Measurements from ENCODE around the gene PIM3.

The PIM3 gene

DNA sequence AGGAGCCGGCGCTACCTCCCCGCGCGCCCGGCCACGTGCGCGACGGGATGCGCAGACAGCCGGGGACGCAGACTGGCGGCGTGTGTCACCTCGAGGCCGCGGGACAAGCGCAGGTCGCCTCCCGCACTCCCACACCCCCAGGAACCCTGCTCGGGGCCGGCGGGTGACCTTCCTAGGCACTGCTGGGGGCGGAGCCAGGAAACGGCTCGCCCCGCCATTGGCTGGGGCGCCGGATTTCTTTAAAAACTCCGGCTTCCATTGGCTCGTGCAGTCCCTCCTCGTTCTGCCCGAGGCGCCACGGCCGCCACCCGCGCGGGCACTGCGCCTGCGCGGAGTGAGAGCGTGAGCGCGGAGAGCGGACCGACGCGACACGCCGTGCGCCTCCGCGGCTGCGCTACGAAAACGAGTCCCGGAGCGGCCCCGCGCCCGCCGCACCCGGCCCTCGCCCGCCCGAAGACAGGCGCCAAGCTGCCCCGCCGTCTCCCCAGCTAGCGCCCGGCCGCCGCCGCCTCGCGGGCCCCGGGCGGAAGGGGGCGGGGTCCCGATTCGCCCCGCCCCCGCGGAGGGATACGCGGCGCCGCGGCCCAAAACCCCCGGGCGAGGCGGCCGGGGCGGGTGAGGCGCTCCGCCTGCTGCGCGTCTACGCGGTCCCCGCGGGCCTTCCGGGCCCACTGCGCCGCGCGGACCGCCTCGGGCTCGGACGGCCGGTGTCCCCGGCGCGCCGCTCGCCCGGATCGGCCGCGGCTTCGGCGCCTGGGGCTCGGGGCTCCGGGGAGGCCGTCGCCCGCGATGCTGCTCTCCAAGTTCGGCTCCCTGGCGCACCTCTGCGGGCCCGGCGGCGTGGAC, at the start of gene PIM3:
Gene PIM3 (plus strand): TSS at position 614 of the 846 bp plus-strand sequence. CDS start 176 bp downstream, at position 790.
- DNase-seq (ENCODE audit: low spot score), result peak; percentile 95

DNA sequence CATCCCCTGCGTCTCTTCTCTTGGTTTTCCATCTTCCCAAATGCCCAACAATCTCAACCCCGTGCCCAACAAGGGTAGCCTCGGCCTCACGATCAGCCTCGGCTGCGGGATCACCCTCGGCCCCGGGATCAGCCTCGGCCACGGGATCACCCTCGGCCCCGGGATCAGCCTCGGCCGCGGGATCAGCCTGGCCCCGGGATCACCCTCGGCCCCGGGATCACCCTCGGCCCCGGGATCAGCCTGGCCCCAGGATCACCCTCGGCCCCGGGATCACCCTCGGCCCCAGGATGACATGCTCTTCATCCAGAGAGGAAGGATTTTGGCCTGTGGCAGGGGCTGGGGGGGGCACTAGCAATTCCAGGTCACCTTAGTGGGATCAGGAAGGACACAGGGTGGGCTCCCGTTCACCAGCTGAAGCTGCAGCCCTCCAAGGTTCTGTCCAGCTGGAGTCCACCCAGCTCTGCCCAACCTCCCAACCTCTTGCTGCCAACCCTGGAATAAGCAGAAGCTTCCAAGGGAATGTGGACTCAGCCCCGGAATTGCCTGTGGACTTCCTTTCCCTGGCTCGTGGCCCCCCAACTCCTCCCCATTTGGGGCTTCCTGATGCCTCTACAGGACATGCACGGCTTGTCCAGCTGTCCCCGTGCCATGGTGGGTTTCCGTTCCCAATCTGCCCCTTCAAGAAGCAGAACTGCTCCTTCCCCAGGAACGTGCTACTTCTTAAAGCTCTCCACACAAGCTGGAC, 48.5 kb upstream of the PIM3 start:
- DNase-seq (ENCODE audit: low spot score), result no peak

DNA sequence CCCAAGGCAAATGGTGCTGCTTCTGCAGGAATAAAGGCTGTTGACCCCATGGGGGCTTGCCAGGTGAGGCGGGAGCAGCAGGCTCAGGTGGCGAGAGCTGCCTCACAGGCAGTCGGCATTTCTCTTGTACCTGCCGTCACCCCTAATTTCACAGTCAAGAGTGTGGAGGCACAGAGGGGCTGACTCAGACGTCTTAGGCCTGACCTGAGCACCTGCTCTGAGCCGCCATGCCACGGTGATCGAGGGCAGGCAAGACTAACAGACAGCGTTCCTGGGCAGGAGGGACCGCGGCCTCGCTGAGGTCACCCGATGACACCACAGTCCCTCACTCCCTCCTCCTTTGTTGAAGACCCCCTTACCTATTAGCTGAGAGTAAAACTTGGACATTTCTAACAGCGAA, 47.5 kb upstream of the PIM3 start:
- DNase-seq (ENCODE audit: low spot score), result no peak

- DNase-seq (ENCODE audit: low spot score), result no peak
These were observed 47.1 kb upstream of the PIM3 start for GRCh38 chr22:49913446-49913845.

- no peak for DNase-seq (ENCODE audit: low spot score)
These were observed 46.3 kb upstream of the PIM3 start for GRCh38 chr22:49914256-49914655.

GRCh38 chr22:49915610-49916009, 45.0 kb upstream of the PIM3 start:
- no peak for DNase-seq (ENCODE audit: low spot score)

DNA sequence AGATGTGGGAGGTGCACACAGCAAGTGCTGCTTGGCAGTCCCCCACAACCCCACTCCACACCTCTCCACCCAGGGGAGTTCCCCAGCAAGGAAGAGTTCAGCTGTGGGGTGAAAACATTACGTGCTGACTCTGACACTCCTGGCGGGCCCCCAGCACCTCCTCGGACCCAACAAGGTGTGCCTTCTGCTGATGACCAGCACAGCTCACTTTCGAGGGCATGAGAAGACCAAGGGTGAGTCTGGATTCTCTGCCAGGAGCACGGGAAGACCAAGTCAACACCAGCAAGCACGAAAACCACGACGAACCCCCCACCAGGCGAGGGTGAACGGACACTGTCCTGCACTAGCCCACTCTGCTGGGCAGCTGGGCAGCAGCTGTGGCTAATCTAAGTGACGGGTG, 43.7 kb upstream of the PIM3 start:
- DNase-seq (ENCODE audit: low spot score), result no peak

DNA sequence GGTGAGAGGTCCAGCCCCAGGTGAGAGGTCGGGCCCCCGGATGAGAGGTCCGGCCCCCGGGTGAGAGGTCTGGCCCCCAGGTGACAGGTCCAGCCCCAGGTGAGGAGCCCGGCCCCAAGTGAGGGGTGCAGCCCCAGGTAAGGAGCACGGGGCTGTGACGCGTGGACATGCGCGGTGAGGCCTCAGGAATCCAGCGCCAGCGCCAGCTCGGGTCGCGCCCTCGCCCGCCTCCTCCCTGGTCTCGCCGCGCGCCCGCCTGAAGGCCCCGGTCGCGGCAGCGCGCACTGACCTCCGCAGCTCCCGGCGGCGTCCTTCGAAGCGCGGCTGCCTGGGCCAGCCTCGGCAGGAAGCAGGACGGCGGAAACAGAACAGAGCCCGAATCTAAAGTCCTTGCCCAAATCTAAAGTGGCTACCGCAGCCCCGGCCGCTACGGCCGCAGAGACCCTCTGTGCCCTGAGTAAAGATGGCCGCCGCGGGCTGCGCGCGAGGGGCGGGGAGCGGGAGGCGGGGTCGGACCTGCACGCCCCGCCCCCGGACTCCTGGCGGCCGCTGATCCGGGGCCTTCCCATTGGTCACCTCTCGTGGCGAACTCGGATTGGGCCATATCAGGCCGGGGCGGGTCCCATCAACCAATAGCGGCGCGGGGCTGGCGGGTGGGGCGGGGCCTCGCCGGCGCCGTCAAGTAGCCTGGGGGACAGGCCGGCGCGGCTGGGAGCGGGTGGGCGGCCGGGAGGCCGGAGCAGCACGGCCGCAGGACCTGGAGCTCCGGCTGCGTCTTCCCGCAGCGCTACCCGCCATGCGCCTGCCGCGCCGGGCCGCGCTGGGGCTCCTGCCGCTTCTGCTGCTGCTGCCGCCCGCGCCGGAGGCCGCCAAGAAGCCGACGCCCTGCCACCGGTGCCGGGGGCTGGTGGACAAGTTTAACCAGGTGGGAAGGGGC, 42.3 kb upstream of the PIM3 start, which contains the start of the genes ALG12 and CRELD2:
Gene ALG12 (minus strand): TSS at position 465 of the 937 bp plus-strand sequence. CDS start 4,673 bp downstream, outside the sequence.
Gene CRELD2 (plus strand): TSS at position 661 of the 937 bp plus-strand sequence. CDS start 136 bp downstream, at position 797.
- peak; percentile 97 for DNase-seq (ENCODE audit: low spot score)

GRCh38 chr22:49918911-49919881, 41.4 kb upstream of the PIM3 start:
- DNase-seq (ENCODE audit: low spot score), result no peak

DNA sequence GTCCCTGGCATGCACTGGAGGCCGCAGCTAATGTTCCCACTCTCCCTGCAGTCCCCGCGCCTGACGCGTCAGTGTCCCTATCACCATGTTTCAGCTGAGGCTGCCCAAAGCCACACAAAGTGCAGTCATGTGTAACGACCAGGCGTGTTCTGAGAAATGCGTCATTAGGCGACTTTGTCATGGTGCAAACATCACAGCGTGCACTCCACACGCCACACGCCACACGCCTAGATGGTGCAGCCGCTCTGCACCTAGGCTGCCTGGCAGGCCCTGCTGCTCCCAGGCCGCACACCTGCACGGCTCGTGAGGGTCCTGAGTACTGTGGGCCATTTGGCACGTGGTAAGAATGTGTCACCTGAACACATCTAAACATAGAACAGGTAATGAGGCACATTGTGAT, 39.7 kb upstream of the PIM3 start:
- DNase-seq (ENCODE audit: low spot score), result no peak

- no peak for DNase-seq (ENCODE audit: low spot score)
These were observed 38.9 kb upstream of the PIM3 start for GRCh38 chr22:49921508-49922278.

DNA sequence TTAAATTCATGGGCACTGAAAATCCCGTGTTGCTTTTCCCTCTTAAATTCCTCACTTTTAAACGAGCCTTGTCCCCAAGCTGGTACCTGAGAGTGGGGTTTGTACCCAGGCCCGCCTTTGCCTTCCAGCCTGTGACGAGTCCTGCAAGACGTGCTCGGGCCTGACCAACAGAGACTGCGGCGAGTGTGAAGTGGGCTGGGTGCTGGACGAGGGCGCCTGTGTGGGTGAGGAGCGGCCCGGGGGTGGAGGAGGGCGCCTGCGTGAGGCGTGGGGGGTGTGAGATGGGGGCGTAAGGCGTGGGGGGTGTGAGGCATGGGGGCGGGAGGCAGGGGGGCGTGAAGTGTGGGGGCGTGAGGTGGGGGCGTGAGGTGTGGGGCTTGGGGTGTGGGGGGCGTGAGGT, 38.1 kb upstream of the PIM3 start:
- no peak for DNase-seq (ENCODE audit: low spot score)

DNA sequence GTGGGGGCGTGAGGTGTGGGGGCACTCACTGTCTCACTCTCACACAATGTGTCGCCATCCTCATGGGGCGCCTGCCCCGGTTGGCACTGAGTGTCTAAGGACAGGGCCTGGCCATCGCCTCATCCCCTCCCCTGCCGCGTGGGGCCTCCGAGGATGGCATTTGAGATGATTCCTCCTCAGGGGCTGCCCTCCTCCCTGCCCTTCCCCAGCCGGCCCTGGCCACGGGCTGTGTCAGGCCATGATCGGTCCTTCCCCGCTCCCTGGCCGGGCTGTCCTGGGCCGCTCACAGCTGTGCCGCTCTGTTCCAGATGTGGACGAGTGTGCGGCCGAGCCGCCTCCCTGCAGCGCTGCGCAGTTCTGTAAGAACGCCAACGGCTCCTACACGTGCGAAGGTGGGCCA, 37.6 kb upstream of the PIM3 start:
- no peak for DNase-seq (ENCODE audit: low spot score)

DNA sequence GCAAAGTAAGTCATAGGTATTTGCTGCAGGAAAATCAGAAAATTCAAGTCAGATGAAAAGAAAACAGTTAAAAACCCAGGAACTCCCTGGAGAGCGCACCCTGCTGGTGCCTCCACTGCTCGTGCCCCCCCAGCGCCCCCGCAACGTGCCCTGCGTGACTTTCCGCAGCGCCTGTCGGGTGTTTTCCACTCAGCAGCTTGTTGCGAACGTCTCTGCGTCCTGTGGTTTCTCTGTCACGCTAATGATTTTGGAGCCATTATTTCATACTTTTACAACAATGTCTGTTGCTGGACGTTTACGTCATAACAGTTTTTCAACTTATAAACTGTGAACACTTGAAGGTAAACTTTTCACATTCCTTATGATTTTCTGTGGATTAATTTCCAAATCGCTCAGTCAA, 37.1 kb upstream of the PIM3 start:
- DNase-seq (ENCODE audit: low spot score), result no peak

- DNase-seq (ENCODE audit: low spot score), result no peak
These were observed 36.3 kb upstream of the PIM3 start for GRCh38 chr22:49924113-49924833.

DNA sequence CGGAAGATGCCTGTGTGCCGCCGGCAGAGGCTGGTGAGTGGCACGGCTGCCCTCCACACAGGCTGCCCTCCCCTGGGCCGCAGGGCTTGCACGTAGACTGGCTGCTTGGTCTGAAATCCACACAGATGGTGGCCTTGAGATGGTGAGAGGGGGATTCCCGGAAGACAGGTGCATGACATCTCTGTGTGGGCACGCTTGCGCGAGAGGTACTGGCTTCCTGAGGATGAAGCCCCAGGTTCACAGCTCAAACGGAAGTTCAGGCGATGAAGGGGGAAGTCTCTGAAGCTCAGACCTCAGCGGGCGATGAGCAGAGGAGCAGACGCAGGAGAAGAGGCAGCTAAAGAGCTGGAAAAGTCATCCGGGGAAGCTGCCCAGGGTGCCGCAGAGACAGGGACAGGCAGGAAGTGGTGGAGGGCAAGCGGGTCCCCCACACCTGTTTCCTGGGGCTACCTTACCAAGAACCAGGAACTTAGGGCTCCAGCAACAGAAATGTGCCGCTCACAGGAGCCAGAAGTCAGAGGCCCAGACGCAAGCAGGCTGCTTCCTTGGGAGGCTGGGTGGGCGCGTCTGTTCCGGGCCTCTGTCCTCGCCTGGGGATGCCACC, 34.9 kb upstream of the PIM3 start:
- no peak for DNase-seq (ENCODE audit: low spot score)

GRCh38 chr22:49926916-49927315, 33.7 kb upstream of the PIM3 start:
- no peak for DNase-seq (ENCODE audit: low spot score)

DNA sequence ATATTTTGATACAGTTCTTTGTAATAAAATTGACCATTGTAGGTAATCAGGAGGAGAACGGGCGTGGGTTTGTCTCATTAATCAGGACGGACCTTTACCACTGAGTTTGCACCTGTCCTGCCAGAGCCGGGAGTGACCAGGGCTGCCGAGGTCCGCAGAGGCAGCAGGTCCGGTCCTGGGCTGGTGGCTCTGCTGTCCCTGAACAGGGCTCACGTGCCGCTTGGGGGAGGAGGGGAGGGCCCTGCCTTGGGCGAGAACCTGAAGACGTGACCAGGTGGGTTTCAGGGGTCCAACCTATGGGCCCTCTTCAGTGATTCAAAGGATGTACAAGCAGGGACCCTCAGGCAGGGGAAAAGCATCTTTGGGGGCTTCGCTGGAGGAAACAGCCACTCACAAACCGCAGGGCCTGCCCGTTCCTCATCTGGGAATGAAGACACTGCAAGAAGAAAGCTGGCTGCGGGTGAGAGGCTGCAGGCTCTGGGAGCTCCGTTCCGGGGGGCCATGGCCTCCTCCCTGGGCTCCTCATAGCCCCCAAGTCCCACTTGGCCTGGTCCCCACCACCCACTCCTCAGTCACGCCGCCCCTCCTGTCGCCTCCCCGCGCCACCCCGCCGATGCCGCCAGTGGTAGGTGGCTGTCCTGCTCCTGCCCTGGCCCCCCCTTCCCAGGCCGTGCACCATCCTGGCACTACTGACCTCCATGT, 32.9 kb upstream of the PIM3 start:
- no peak for DNase-seq (ENCODE audit: low spot score)

Data from cerebellar cortex (tissue), 1 donor.